ENCODE data around the gene SBF2.
"Not testable (repeated sequence)": the region's sequence is repeated elsewhere in the genome, so short reads cannot be mapped to it uniquely, and the experiment has no call there.

The SBF2 gene

GRCh38 chr11:9747229-9747628 is 546.8 kb downstream of the SBF2 start:
- DNase-seq (ENCODE audit: low read depth) = no peak

DNA sequence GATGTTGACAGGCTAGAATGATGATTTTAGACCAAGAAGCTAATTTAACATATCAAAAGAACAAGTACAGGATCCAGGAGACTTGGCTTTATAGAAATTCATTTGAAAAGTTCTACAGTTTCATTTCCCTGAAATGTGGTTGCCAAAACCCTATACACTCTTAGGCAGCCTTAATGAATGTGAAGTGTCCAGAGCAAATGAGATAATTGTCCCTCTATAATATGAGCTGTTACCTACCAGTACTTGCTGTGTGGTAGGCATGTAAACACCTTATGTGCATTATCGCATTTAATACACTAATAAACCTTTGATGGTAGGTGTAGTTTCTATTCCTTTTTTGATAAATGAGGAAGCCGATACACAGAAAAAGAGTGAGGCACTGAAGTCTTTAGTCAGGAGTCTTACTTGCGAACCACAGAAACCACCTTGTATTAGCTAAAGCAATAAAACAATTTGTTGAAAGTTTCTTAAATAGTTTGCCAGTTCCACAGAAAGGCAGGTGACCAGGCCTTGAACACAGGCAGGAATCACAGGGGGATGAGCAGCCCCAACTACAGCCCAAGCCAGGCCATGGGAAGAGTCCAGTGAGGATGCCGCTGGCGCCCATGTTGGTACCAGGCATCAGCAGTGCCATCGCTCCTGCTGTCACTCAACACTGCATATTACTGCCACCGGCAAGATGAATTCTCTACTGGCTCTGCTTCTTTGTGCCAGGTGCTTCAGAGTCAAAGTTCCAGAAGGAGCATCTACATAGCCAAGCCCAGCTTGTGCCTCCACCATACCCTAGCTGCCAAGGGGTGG is 548.4 kb downstream of the SBF2 start:
- DNase-seq (ENCODE audit: low read depth) = no peak

DNA sequence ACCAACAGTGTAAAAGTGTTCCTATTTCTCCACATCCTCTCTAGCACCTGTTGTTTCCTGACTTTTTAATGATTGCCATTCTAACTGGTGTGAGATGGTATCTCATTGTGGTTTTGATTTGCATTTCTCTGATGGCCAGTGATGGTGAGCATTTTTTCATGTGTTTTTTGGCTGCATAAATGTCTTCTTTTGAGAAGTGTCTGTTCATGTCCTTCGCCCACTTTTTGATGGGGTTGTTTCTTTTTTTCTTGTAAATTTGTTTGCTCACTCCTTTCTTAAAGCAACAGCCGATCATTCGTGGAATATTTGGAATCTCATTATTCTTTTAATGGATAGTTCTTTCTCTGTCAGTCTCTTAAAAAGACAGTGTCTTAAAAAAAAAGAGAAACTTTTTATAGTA is 550.5 kb downstream of the SBF2 start:
- not testable (repeated sequence) for DNase-seq (ENCODE audit: low read depth)

DNA sequence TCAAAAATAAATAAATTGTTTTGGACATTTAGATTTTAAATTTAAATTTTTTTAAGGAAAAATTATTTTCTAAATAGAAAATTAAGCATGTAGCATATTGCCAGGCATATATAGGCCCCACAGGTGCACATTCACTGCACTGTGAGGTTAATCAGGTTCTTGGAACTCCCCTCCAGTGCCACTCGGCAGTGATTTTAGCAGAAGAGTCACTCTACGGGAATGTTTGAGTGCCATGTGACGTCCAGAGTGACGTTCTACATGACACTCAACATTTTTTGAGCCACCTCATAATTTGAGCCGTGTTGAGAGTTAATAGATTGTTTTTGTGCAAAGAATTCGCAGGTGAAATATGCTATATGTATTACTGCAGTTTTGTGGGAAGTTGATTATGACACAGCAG is 552.8 kb downstream of the SBF2 start:
- no peak for DNase-seq (ENCODE audit: low read depth)

GRCh38 chr11:9740202-9740883 is 553.7 kb downstream of the SBF2 start:
- DNase-seq (ENCODE audit: low read depth) = no peak

DNA sequence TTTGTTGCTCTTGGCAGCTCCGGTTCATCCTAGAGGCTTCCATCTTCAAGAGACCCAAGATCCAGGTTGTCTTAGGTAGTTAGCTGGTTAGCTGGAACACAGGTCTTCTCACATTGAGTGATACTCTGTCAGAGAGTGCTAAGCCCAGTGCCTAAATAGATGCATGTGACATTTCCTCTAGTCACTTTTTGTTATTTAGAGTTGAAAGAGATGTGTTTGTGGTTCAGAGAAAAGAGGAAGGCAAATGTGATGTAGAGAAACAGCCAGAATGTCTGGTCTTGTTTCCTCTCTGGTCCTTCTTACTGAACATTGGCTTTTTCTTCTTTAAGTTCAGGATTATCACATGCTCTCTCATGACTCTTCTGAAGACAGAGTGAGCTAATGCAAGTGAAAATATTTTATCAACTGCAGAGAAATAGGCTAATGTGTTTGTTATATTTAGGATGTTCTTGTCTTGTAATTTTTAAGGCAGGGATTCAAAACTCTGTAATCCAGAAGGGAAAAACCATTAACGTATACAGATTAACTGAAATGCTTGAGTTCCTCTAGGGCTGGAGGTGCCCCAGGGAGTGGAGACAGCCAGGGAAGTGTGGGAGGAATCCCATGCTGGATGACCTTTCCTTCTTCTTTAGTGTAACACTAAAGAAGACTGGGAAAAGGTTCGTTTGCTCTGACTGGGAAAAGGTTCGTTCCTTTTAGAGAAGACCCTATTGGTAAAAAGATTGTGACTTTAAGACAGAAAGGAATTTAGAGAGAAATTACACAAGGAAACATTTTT is 554.7 kb downstream of the SBF2 start:
- DNase-seq (ENCODE audit: low read depth) = no peak

DNA sequence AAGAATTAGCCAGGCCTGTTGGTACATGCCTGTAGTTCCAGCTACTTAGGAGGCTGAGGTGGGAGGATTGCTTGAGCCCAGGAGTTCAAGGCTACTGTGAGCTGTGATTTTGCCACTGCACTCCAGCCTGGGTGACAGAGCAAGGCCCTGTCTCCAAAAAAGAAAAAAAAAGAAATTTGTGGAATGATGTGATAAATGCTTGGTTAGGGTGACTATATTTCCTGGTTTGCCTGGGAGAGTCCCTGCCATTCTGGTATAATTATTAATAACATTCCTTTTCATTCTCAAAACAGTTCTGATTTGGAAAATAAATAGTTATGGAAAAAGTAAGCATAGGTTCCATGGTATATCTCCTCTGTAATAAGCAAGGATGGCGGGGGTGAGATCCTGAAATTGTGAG is 555.3 kb downstream of the SBF2 start:
- no peak for DNase-seq (ENCODE audit: low read depth)

DNA sequence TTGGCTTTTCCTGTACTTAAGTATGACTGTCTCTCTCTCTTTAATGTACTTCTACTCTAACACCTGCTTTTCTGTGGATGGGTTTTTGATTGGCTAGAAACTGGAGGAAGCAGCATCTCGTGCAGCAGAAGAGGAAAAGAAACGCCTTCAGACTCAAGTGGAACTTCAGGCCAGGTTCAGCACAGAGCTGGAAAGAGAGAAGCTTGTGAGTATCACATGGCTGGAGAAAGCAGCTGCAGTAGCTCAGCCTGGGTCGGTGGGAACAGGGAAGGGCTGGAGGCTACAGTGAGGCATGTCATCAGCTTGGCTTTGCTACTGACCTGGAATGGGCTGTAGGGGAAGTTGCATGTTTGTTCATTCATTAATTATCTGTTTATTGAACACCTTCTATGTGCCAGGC is 555.9 kb downstream of the SBF2 start:
- no peak for DNase-seq (ENCODE audit: low read depth)

DNA sequence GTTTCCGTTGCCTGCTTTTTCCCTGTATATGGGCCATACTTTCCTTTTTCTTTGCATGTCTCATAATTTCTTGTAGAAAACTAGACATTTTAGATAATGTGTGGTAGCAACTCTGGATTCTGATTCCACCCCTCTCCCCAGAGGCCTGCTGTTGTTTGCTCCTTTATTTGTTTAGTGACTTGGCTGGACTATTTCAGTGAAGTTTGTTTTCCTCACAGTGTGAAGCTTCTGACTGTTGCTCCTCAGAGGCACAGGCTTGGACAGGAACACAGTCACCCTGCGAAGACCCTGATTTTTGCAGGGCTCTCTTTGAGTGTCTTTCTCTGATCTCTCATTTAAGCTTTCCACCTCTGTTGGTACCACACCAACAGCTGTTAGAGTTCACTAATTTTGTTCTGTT is 557.7 kb downstream of the SBF2 start:
- no peak for DNase-seq (ENCODE audit: low read depth)

GRCh38 chr11:9735919-9736318 is 558.1 kb downstream of the SBF2 start:
- no peak for DNase-seq (ENCODE audit: low read depth)

DNA sequence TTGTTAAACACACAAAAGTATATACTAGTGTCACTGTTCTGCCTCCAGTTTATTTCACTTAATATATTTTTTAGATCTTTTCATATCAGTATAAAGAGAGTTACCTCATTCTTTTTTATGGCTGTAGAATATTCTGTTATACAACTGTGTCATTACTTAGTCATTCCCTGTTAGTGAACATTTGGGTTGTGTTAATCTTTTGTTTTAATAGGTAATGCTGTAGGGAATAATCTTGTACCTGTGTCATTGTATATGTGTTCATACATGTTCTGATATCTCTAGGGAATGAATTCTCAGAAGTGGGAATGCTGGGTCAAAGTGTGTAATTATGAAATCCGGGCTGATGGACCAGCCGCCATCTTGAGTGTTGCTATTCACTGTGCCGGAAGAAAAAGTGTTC is 558.8 kb downstream of the SBF2 start:
- DNase-seq (ENCODE audit: low read depth) = no peak

DNA sequence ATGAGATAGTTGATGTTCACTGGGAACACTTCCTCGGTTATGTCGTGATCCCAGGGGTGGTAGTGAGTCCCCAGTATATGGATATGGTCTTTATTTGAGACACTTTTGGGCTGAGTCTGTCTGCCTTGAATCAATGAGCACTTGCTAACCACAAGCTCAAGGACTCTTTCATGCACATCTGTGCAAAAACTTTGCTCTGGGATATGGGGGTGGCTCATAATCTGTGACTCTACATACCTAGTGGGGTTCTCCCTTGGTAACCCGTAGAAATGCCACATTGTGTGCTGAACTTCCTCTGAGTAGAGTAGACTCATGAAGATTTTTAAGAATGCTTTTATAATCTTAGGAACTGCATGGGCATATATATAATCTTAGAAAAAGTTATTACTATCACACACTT is 560.8 kb downstream of the SBF2 start:
- no peak for DNase-seq (ENCODE audit: low read depth)

- no peak for DNase-seq (ENCODE audit: low read depth)
Measured at GRCh38 chr11:9732453-9732852, 561.6 kb downstream of the SBF2 start.

GRCh38 chr11:9731256-9731655 is 562.8 kb downstream of the SBF2 start:
- DNase-seq (ENCODE audit: low read depth) = no peak

All from stromal cell of bone marrow (primary cell).